ENCODE data around the gene CBFB. TPM values are rescaled to one million over a fixed set of nuclear protein-coding genes. Genes with fewer than 3 reads are reported as not detected.

Gene CBFB
- total and polyA plus RNA-seq, 2 of the 13 experiments (the other 11 are each of a cell fraction or from before 2014, with no cell fraction given), result 22.1 to 70.8 TPM

- no peak for TF ChIP-seq CSRNP1 (CRISPR knock-in tag; IDR thresholded peaks at IDR 0.05)
- peak; percentile 96 for TF ChIP-seq MED8 (CRISPR knock-in tag; IDR thresholded peaks at IDR 0.05; ENCODE audit: insufficient replicate concordance)
- peak; percentile 69; the same call in 1 of the 2 replicates for TF ChIP-seq TBX2 (CRISPR knock-in tag; IDR thresholded peaks at IDR 0.05; ENCODE audit: borderline replicate concordance)
- no peak for TF ChIP-seq FIP1L1 (IDR thresholded peaks at IDR 0.05; ENCODE audit: borderline replicate concordance, insufficient read depth, low read depth, low read length)
- TF ChIP-seq CBFB (CRISPR knock-in tag; IDR thresholded peaks at IDR 0.05), result peak; percentile 71; the same call in 1 of the 2 replicates
- no peak for TF ChIP-seq MBNL3 (CRISPR knock-in tag; conservative IDR thresholded peaks at IDR 0.05)
- no peak for TF ChIP-seq HMG20A (CRISPR knock-in tag; IDR thresholded peaks at IDR 0.05; ENCODE audit: borderline replicate concordance)
- peak; percentile 63 for TF ChIP-seq FOXO1 (CRISPR knock-in tag; IDR thresholded peaks at IDR 0.05)
- peak; percentile 96 for TF ChIP-seq ZNF598 (CRISPR knock-in tag; IDR thresholded peaks at IDR 0.05; ENCODE audit: borderline replicate concordance)
- peak; percentile 82; the same call in 1 of the 2 replicates for TF ChIP-seq PITX1 (CRISPR knock-in tag; IDR thresholded peaks at IDR 0.05)
- TF ChIP-seq SRSF1 (optimal IDR thresholded peaks at IDR 0.05; ENCODE audit: low read depth, low read length), result peak; percentile 73
- TF ChIP-seq TRIM24 (CRISPR knock-in tag; IDR thresholded peaks at IDR 0.05), result no peak
- no peak for TF ChIP-seq CEBPZ (IDR thresholded peaks at IDR 0.05; ENCODE audit: low read length)
- TF ChIP-seq ZNF703 (CRISPR knock-in tag; IDR thresholded peaks at IDR 0.05; ENCODE audit: borderline replicate concordance), result no peak
- no peak for TF ChIP-seq NCOA5 (CRISPR knock-in tag; IDR thresholded peaks at IDR 0.05)
- TF ChIP-seq BCLAF1 (IDR thresholded peaks at IDR 0.05), result no peak
- no peak for TF ChIP-seq CBX1 (IDR thresholded peaks at IDR 0.05; ENCODE audit: low read depth)
- no peak for TF ChIP-seq LCORL (IDR thresholded peaks at IDR 0.05)
- TF ChIP-seq LCORL (CRISPR knock-in tag; IDR thresholded peaks at IDR 0.05), result no peak
- TF ChIP-seq SOX13 (IDR thresholded peaks at IDR 0.05), result peak; percentile 21; the same call in 1 of the 2 replicates
- TF ChIP-seq SOX13 (CRISPR knock-in tag; conservative IDR thresholded peaks at IDR 0.05 in 1 of 2, IDR thresholded peaks at IDR 0.05 in 1 of 2), result peak in 1 of 2 experiments; percentile 46; a peak in 1 of 4 replicates
- 0 out of 2 replicates have a peak, but pooled peaks have one; percentile 39 for TF ChIP-seq SIN3B (IDR thresholded peaks at IDR 0.05; ENCODE audit: low read length)
Measured at GRCh38 chr16:67028696-67029253, at the start of gene CBFB (continued).
